HepG2 (cell line): ENCODE results near the gene SKIC2. TPM values are rescaled to one million over a fixed set of nuclear protein-coding genes. Genes with fewer than 3 reads are reported as not detected.
A peak's percentile ranks its signal among the peaks of the same experiment; 100 is the strongest.

ENCODE experiments used
- ARNTL ChIP-seq: sonication (generic); formaldehyde crosslinking; IDR thresholded peaks from 2 replicates; pipeline ENCODE4 v1.4.0; 2020; ENCODE audit warnings: mild to moderate bottlenecking, missing genetic modification reagents
- ETV6 ChIP-seq: sonication (generic); formaldehyde crosslinking; conservative IDR thresholded peaks from 2 replicates; pipeline ENCODE4 v1.4.0; 2020; ENCODE audit warnings: missing genetic modification reagents
- KLF16 ChIP-seq, 2 experiments: sonication (generic) in 1 of 2; formaldehyde crosslinking in 1 of 2; IDR thresholded peaks; 2 replicates each; pipeline versions ENCODE4 v1.6.1 to v1.8.0; 2016 to 2023; ENCODE audit warnings: missing genetic modification reagents in 2 of 2, missing compliant biosample characterization in 1 of 2
- MTF2 ChIP-seq: sonication (generic); formaldehyde crosslinking; IDR thresholded peaks from 2 replicates; pipeline ENCODE4 v1.5.0; 2020; ENCODE audit warnings: missing genetic modification reagents, borderline replicate concordance
- NFE2L2 ChIP-seq: fragments of 150-350 bp; IDR thresholded peaks from 2 replicates; pipeline ENCODE4 v1.6.1; 2014; ENCODE audit warnings: low read length
- NFYB ChIP-seq: sonication (generic); formaldehyde crosslinking; IDR thresholded peaks from 2 replicates; pipeline ENCODE4 v1.4.0; 2020; ENCODE audit warnings: missing genetic modification reagents
- NPAS2 ChIP-seq: sonication (generic); formaldehyde crosslinking; IDR thresholded peaks from 2 replicates; pipeline ENCODE4 v1.8.0; 2022; ENCODE audit warnings: mild to moderate bottlenecking, missing genetic modification reagents, borderline replicate concordance
- PCBP2 ChIP-seq: fragments of 200-400 bp; formaldehyde crosslinking; optimal IDR thresholded peaks from 2 replicates; pipeline ENCODE3; 2018; ENCODE audit warnings: low read length, low read depth; ENCODE audit not compliant: poor library complexity, severe bottlenecking
- POLR2G ChIP-seq: fragments of 200-400 bp; formaldehyde crosslinking; IDR thresholded peaks from 2 replicates; pipeline ENCODE4 v1.6.1; 2018; ENCODE audit warnings: mild to moderate bottlenecking, low read depth, low read length, moderate library complexity
- SP140L ChIP-seq: sonication (generic); formaldehyde crosslinking; IDR thresholded peaks from 2 replicates; pipeline ENCODE4 v1.4.0; 2020; ENCODE audit warnings: missing genetic modification reagents, borderline replicate concordance
- SRF ChIP-seq: IDR thresholded peaks from 2 replicates; pipeline ENCODE4 v1.6.1; 2011; ENCODE audit warnings: mild to moderate bottlenecking, low read depth, low read length, moderate library complexity
- TOPORS ChIP-seq: sonication (generic); formaldehyde crosslinking; IDR thresholded peaks from 2 replicates; pipeline ENCODE4 v1.8.0; 2023; ENCODE audit warnings: mild to moderate bottlenecking, missing genetic modification reagents
- TP53 ChIP-seq: sonication (generic); formaldehyde crosslinking; conservative IDR thresholded peaks from 2 replicates; pipeline ENCODE4 v1.4.0; 2020; ENCODE audit warnings: missing genetic modification reagents
- XRCC5 ChIP-seq: fragments of 200-400 bp; formaldehyde crosslinking; optimal IDR thresholded peaks from 2 replicates; pipeline ENCODE3; 2017; ENCODE audit warnings: mild to moderate bottlenecking, low read length
- ZBTB21 ChIP-seq: sonication (generic); formaldehyde crosslinking; IDR thresholded peaks from 2 replicates; pipeline ENCODE4 v1.4.0; 2020; ENCODE audit warnings: missing genetic modification reagents
- ZEB1 ChIP-seq: IDR thresholded peaks from 2 replicates; pipeline ENCODE4 v1.6.1; 2012; ENCODE audit warnings: mild to moderate bottlenecking, low read depth, inconsistent platforms; ENCODE audit not compliant: insufficient replicate concordance
- ZMYM4 ChIP-seq: sonication (generic); formaldehyde crosslinking; IDR thresholded peaks from 2 replicates; pipeline ENCODE4 v1.8.1; 2023; ENCODE audit warnings: mild to moderate bottlenecking, missing genetic modification reagents
- ZNF20 ChIP-seq: sonication (generic); formaldehyde crosslinking; IDR thresholded peaks from 2 replicates; pipeline ENCODE4 v1.4.0; 2020; ENCODE audit warnings: mild to moderate bottlenecking, moderate library complexity, missing genetic modification reagents
- ZNF768 ChIP-seq: sonication (generic); formaldehyde crosslinking; IDR thresholded peaks from 2 replicates; pipeline ENCODE4 v1.4.0; 2020; ENCODE audit warnings: missing genetic modification reagents
- ZSCAN29 ChIP-seq: sonication (generic); formaldehyde crosslinking; conservative IDR thresholded peaks from 2 replicates; pipeline ENCODE4 v1.4.0; 2020; ENCODE audit warnings: mild to moderate bottlenecking, missing genetic modification reagents
- polyA plus RNA-seq, 8 experiments: library from polyadenylated mRNA; depleted of rRNA in 3 of 8; stranded (reverse) in 7 of 8; unstranded in 1 of 8; fragments of >200 nt; fragmentation: Illumina TruSeq in 4 of 8; extraction: Trizol in 4 of 8; gene quantifications; 2 replicates each; pipeline versions ENCODE4 v1.2.1 to v1.2.3, GENCODE V29; 2011 to 2016; ENCODE audit warnings: low read depth in 4 of 8, missing spikeins in 1 of 8, mixed read lengths in 1 of 8; ENCODE audit not compliant: insufficient read depth in 1 of 8
- total RNA-seq, 5 experiments: library from RNA; depleted of rRNA; stranded (reverse); fragments of >200 nt; fragmentation: Illumina TruSeq; extraction: Trizol; gene quantifications; 2 replicates each; pipeline ENCODE4 v1.2.3, GENCODE V29; 2016; ENCODE audit warnings: low read depth in 1 of 5
- TF ChIP-seq, protein P1 (sequence below): IDR thresholded peaks from 2 replicates; pipeline ENCODE4 v1.6.1; 2016
- TF ChIP-seq, protein P2 (sequence below): sonication (generic); formaldehyde crosslinking; IDR thresholded peaks from 2 replicates; pipeline ENCODE4 v1.4.0; 2020; ENCODE audit warnings: mild to moderate bottlenecking, missing genetic modification reagents
- TF ChIP-seq, protein P3 (sequence below): sonication (generic); formaldehyde crosslinking; conservative IDR thresholded peaks from 2 replicates; pipeline ENCODE4 v1.4.0; 2020; ENCODE audit warnings: missing genetic modification reagents

Gene SKIC2
- total and polyA plus RNA-seq, 2 of the 13 experiments (the other 11 are each of a cell fraction or from before 2014, with no cell fraction given) = 67.1 to 68.4 TPM

DNA sequence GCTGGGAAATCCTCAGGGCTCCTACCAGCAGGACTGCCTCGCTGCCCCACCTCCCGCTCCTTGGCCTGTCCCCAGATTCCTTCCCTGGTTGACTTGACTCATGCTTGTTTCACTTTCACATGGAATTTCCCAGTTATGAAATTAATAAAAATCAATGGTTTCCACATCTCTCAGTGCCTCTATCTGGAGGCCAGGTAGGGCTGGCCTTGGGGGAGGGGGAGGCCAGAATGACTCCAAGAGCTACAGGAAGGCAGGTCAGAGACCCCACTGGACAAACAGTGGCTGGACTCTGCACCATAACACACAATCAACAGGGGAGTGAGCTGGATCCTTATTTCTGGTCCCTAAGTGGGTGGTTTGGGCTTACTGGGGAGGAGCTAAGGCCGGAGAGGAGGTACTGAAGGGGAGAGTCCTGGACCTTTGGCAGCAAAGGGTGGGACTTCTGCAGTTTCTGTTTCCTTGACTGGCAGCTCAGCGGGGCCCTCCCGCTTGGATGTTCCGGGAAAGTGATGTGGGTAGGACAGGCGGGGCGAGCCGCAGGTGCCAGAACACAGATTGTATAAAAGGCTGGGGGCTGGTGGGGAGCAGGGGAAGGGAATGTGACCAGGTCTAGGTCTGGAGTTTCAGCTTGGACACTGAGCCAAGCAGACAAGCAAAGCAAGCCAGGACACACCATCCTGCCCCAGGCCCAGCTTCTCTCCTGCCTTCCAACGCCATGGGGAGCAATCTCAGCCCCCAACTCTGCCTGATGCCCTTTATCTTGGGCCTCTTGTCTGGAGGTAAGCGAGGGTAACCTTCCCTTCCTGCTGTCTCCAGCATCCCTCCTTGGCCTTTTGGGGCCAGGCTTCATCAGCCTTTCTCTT is 13.2 kb upstream of the SKIC2 start, which contains the start of gene CFB (continued):
- peak; percentile 65; the same call in 1 of the 2 replicates for TF ChIP-seq TOPORS (CRISPR knock-in tag)
- peak; percentile 97 for TF ChIP-seq POLR2G
- no peak for TF ChIP-seq PCBP2
- no peak for TF ChIP-seq NPAS2
- no peak for TF ChIP-seq TP53
- TF ChIP-seq ZNF20 (CRISPR knock-in tag) = no peak
- peak; percentile 84 for TF ChIP-seq ZEB1
- no peak for TF ChIP-seq ETV6
- TF ChIP-seq KLF16 (CRISPR knock-in tag; IDR thresholded peaks at IDR 0.05) = peak in 1 of 2 experiments; percentile 87; a peak in 2 of 4 replicates
- TF ChIP-seq, protein P1, sequence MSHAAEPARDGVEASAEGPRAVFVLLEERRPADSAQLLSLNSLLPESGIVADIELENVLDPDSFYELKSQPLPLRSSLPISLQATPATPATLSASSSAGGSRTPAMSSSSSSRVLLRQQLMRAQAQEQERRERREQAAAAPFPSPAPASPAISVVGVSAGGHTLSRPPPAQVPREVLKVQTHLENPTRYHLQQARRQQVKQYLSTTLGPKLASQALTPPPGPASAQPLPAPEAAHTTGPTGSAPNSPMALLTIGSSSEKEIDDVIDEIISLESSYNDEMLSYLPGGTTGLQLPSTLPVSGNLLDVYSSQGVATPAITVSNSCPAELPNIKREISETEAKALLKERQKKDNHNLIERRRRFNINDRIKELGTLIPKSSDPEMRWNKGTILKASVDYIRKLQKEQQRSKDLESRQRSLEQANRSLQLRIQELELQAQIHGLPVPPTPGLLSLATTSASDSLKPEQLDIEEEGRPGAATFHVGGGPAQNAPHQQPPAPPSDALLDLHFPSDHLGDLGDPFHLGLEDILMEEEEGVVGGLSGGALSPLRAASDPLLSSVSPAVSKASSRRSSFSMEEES (CRISPR knock-in tag) = peak; percentile 29
- peak; percentile 59 for TF ChIP-seq ARNTL (CRISPR knock-in tag)
- 0 out of 2 replicates have a peak, but pooled peaks have one; percentile 57 for TF ChIP-seq ZBTB21
- peak; percentile 94 for TF ChIP-seq XRCC5
- no peak for TF ChIP-seq NFE2L2
- no peak for TF ChIP-seq SRF
- peak; percentile 48; the same call in 1 of the 2 replicates for TF ChIP-seq ZMYM4 (CRISPR knock-in tag)
- TF ChIP-seq NFYB = peak; percentile 67
- TF ChIP-seq, protein P2, sequence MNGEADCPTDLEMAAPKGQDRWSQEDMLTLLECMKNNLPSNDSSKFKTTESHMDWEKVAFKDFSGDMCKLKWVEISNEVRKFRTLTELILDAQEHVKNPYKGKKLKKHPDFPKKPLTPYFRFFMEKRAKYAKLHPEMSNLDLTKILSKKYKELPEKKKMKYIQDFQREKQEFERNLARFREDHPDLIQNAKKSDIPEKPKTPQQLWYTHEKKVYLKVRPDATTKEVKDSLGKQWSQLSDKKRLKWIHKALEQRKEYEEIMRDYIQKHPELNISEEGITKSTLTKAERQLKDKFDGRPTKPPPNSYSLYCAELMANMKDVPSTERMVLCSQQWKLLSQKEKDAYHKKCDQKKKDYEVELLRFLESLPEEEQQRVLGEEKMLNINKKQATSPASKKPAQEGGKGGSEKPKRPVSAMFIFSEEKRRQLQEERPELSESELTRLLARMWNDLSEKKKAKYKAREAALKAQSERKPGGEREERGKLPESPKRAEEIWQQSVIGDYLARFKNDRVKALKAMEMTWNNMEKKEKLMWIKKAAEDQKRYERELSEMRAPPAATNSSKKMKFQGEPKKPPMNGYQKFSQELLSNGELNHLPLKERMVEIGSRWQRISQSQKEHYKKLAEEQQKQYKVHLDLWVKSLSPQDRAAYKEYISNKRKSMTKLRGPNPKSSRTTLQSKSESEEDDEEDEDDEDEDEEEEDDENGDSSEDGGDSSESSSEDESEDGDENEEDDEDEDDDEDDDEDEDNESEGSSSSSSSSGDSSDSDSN (CRISPR knock-in tag) = peak; percentile 77
- TF ChIP-seq MTF2 (CRISPR knock-in tag) = peak; percentile 48; the same call in 1 of the 2 replicates
- TF ChIP-seq, protein P3, sequence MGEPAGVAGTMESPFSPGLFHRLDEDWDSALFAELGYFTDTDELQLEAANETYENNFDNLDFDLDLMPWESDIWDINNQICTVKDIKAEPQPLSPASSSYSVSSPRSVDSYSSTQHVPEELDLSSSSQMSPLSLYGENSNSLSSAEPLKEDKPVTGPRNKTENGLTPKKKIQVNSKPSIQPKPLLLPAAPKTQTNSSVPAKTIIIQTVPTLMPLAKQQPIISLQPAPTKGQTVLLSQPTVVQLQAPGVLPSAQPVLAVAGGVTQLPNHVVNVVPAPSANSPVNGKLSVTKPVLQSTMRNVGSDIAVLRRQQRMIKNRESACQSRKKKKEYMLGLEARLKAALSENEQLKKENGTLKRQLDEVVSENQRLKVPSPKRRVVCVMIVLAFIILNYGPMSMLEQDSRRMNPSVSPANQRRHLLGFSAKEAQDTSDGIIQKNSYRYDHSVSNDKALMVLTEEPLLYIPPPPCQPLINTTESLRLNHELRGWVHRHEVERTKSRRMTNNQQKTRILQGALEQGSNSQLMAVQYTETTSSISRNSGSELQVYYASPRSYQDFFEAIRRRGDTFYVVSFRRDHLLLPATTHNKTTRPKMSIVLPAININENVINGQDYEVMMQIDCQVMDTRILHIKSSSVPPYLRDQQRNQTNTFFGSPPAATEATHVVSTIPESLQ = peak; percentile 62; the same call in 1 of the 2 replicates
- TF ChIP-seq SP140L (CRISPR knock-in tag) = no peak
- peak; percentile 69; the same call in 1 of the 2 replicates for TF ChIP-seq ZSCAN29 (CRISPR knock-in tag)
- peak; percentile 18 for TF ChIP-seq ZNF768
